HUDEP-2 (cell line): ENCODE results near the gene ZBTB46.
"Not testable (repeated sequence)": the region's sequence is repeated elsewhere in the genome, so short reads cannot be mapped to it uniquely, and the experiment has no call there.

Source experiments
- DNase-seq, 76 experiments: peaks; one replicate each; lab custom pipeline; 2025; ENCODE audit not compliant: unreplicated experiment in 76 of 76; lab: John Stamatoyannopoulos, UW

ZBTB46 gene

DNA sequence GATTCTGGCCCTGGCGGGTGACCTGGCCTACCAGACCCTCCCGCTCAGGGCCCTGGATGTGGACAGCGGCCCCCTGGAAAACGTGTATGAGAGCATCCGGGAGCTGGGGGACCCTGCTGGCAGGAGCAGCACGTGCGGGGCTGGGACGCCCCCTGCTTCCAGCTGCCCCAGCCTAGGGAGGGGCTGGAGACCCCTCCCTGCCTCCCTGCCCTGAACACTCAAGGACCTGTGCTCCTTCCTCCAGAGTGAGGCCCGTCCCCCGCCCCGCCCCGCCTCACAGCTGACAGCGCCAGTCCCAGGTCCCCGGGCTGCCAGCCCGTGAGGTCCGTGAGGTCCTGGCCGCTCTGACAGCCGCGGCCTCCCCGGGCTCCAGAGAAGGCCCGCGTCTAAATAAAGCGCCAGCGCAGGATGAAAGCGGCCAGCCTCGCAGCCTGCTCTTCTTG is 92.4 kb downstream of the ZBTB46 start:
- peak in 7 of 76 experiments; percentile 2 to 45 (median 37) for DNase-seq

GRCh38 chr20:63737945-63738686 is 92.9 kb downstream of the ZBTB46 start:
- peak in 2 of 76 experiments; percentile 12 to 15 for DNase-seq

DNA sequence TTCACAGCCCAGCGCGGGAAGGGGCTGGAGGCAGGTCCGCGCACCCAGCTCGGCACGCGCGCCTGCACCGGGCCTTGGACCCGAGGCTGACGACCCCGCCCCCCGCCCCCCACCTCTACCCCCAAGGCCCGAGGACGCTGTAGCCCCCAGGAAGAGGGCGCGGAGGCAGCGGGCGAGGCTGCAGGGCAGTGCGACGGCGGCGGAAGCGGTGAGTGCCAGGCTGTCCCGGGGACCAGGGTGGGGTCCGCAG is 93.4 kb downstream of the ZBTB46 start:
- no peak for DNase-seq

- peak in 1 of 76 experiments; percentile 32 for DNase-seq
Measured at GRCh38 chr20:63736893-63737694, 94.0 kb downstream of the ZBTB46 start.

- DNase-seq = peak in 68 of 76 experiments; percentile 10 to 86 (median 63)
Measured at GRCh38 chr20:63735859-63736718, 95.0 kb downstream of the ZBTB46 start, which contains the start of gene LIME1. Gene LIME1, plus strand, starts transcription at chr20:63736664. Its CDS starts 886 bp downstream, at chr20:63737550.

GRCh38 chr20:63734946-63735858 is 95.9 kb downstream of the ZBTB46 start:
- no peak for DNase-seq

DNA sequence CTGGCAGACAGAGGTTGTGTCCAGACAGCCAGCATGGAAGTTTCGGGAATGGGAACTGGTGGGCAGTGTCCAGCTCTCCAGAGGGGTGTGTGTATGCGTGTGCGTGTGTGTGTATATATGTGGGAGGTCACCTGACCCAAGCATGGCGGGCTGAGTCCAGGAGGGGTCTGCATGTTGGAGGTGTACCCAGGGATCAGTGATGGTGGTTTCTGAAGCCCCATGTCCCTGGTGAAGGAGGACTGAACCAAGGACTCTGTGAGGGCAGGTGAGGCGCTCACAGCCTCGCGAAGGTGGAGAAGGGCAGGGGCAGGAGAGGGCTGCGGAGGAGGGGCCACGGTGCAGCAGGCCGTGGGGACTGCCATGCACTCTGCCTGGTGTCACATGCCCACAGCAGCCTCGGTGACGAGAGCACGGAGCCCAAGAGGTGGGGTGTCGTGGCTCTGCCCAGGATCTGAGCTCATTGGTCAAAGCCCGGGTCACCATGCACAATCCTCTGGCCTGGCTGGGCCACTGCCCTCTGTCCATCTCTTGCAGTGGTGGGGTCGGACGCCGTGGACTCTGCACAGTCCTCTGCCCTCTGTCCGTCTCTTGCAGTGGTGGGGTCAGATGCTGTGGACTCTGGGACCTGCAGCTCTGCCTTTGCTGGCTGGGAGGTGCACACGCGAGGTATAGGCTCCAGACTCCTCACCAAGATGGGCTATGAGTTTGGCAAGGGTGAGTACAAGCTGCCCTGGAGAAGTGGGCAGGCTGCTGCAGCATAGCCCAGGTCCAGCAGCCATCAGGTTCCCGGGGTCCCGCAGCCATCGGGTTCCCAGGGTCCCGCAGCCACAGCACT is 96.7 kb downstream of the ZBTB46 start:
- DNase-seq = no peak

GRCh38 chr20:63733579-63734081 is 97.4 kb downstream of the ZBTB46 start:
- DNase-seq = no peak

DNA sequence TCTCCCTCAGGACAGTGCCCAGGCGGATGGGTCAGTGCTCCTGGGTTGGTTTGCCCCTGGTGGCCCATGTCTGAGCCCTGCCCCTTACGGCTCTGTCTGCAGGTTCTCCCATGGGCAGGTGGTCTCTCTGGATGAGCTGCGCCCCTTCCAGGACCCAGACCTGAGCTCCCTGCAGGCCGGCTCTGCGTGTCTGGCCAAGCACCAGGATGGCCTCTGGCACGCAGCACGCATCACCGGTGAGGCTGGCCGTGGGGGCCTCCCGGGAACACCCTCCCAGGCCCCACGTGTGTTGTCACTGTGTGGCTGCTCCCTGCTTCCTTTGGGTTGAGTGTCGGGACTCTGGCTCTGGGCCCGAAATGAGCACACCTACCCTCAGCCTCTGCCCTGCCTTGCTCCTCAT is 97.9 kb downstream of the ZBTB46 start:
- DNase-seq = no peak

- no peak for DNase-seq
Measured at GRCh38 chr20:63732118-63733095, 98.7 kb downstream of the ZBTB46 start.

- no peak for DNase-seq
Measured at GRCh38 chr20:63731410-63731809, 99.7 kb downstream of the ZBTB46 start.

GRCh38 chr20:63730189-63730733 is 100.8 kb downstream of the ZBTB46 start:
- DNase-seq = not testable (repeated sequence)

DNA sequence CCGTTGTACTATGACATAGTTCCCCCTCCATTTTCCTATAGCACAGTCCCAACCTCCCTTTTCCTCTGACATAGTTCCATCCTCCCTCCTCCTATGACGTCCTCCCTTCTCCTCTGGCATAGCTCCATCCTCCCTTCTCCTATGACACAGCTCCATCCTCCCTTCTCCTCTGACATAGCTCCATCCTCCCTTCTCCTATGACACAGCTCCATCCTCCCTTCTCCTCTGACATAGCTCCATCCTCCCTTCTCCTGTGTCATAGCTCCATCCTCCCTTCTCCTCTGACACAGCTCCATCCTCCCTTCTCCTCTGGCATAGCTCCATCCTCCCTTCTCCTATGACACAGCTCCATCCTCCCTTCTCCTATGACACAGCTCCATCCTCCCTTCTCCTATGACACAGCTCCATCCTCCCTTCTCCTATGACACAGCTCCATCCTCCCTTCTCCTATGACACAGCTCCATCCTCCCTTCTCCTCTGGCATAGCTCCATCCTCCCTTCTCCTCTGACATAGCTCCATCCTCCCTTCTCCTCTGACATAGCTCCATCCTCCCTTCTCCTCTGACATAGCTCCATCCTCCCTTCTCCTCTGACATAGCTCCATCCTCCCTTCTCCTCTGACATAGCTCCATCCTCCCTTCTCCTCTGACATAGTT is 108.0 kb downstream of the ZBTB46 start:
- DNase-seq = not testable (repeated sequence)

- no peak for DNase-seq
Measured at GRCh38 chr20:63718996-63719395, 112.1 kb downstream of the ZBTB46 start.

GRCh38 chr20:63714858-63715257 is 116.2 kb downstream of the ZBTB46 start:
- DNase-seq = no peak

DNA sequence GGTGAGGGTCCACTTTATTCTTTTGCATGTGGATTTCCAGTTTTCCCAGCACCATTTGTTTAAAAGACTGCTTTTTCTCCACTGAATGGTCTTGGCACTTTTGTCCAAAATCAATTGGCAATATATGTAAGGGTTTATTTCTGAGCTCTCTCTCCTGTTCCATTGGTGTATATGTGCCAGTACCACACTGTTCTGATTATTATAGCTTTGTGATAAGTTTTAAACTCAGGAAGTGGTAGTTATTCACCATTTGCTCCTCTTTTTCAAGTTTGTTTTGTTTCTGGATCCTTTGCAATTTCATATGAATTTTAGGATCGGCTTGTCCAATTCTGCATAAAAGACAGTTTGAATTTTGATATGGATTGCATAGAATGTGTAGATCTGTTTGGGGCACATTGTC is 118.9 kb downstream of the ZBTB46 start:
- no peak for DNase-seq

DNA sequence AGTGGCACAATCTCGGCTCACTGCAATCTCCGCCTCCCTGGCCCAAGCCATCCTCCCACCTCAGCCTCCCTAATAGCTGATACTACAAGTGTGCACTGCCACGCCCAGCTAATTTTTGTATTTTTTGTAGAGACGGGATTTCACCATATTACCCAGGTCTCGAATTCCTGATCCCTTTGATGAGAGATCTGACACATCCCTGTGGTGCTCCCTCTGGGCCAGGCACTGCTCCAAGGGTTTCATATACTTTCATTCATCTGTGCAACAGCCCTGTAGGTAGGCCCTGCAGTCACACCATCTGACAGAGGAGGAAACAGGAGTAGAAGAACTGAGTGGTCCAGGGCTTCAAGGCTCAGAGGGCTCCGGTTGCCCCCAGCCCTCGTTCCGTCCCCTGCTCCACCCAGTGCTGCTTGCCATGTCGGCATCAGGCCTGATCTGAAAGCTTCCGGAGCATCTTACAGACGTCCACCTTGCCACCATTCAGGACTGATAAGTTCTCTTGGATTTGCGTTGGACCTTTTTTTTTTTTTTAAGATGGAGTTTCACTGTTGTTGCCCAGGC is 119.9 kb downstream of the ZBTB46 start:
- DNase-seq = no peak
